Activated gamma-delta T cell treated with anti-CD3 and anti-CD28 coated beads, Interleukin-2, amount 50 U/mL, for 16 hours (primary cell): Measurements from ENCODE around the gene CCDC201.

Source experiments
- DNase-seq: peaks from one replicate; pipeline ENCODE4 v3.0.0-alpha.2; 2020; ENCODE audit warnings: low read depth

CCDC201 gene

GRCh38 chr7:45893374-45893995 lies 20.6 kb upstream of the CCDC201 start:
- no peak for DNase-seq

GRCh38 chr7:45892407-45893035 lies 19.6 kb upstream of the CCDC201 start:
- DNase-seq: no peak

- no peak for DNase-seq
Observed at GRCh38 chr7:45891462-45892402, 18.9 kb upstream of the CCDC201 start.

- no peak for DNase-seq
Observed at GRCh38 chr7:45890902-45891461, 18.1 kb upstream of the CCDC201 start.

- DNase-seq: no peak
Observed at GRCh38 chr7:45890125-45890901, 17.4 kb upstream of the CCDC201 start.

GRCh38 chr7:45889367-45890067 lies 16.6 kb upstream of the CCDC201 start:
- no peak for DNase-seq

GRCh38 chr7:45888993-45889366 lies 16.1 kb upstream of the CCDC201 start:
- DNase-seq: no peak

GRCh38 chr7:45888185-45888992 lies 15.5 kb upstream of the CCDC201 start, which contains the start of gene IGFBP1:
TSS of gene IGFBP1 (plus strand) at chr7:45888488. CDS start at chr7:45888653, 165 bp downstream.
- DNase-seq: no peak

- no peak for DNase-seq
Observed at GRCh38 chr7:45886931-45887667, 14.2 kb upstream of the CCDC201 start.

GRCh38 chr7:45885264-45885882 lies 12.5 kb upstream of the CCDC201 start:
- no peak for DNase-seq

GRCh38 chr7:45884136-45884535 lies 11.3 kb upstream of the CCDC201 start:
- DNase-seq: no peak

GRCh38 chr7:45882465-45882810 lies 9.6 kb upstream of the CCDC201 start:
- no peak for DNase-seq

- DNase-seq: no peak
Observed at GRCh38 chr7:45881759-45882464, 9.0 kb upstream of the CCDC201 start.

GRCh38 chr7:45881280-45881758 lies 8.4 kb upstream of the CCDC201 start:
- DNase-seq: no peak

- no peak for DNase-seq
Observed at GRCh38 chr7:45880433-45880860, 7.6 kb upstream of the CCDC201 start.

GRCh38 chr7:45878457-45879144 lies 5.7 kb upstream of the CCDC201 start:
- DNase-seq: no peak

GRCh38 chr7:45876519-45876918 lies 3.6 kb upstream of the CCDC201 start:
- DNase-seq: no peak
